Tibial artery (tissue), 4 donors: ENCODE results near the gene PCDHGC5.

Experiments
- DNase-seq, 2 donors: peaks; one replicate each; pipeline ENCODE4 v3.0.0-alpha.2; 2019
- H3K27ac ChIP-seq, 2 donors: fragments of 200-600 bp; sonication (generic) in 1 of 2; 1 replicate in 1 of 2; 2 replicates in 1 of 2; pipeline ENCODE4 v1.5.1; 2018 to 2019; ENCODE audit warnings: mild to moderate bottlenecking in 1 of 2
- H3K27me3 ChIP-seq, 2 donors: fragments of 200-600 bp; sonication (generic) in 1 of 2; one replicate each; pipeline versions ENCODE4 v1.5.1 to v1.6.0; 2016 to 2019
- H3K36me3 ChIP-seq, 3 donors: fragments of 200-600 bp; sonication (generic) in 2 of 3; one replicate each; pipeline ENCODE4 v1.5.1; 2016 to 2019; ENCODE audit warnings: mild to moderate bottlenecking in 2 of 3
- H3K4me1 ChIP-seq, 4 donors: fragments of 200-600 bp; sonication (generic) in 2 of 4; 1 replicate in 3 of 4; 2 replicates in 1 of 4; pipeline ENCODE4 v1.5.1; 2016 to 2019
- H3K4me3 ChIP-seq, 2 donors: fragments of 200-600 bp; sonication (generic) in 1 of 2; 1 replicate in 1 of 2; 2 replicates in 1 of 2; pipeline ENCODE4 v1.5.1; 2018 to 2019; ENCODE audit warnings: mild to moderate bottlenecking in 2 of 2
- H3K9me3 ChIP-seq, 3 donors: fragments of 200-600 bp; sonication (generic) in 1 of 3; one replicate each; pipeline ENCODE4 v1.5.1; 2016 to 2019
- CTCF ChIP-seq, 2 experiments: fragments of 200-600 bp in 1 of 2; fragments of 450-650 bp in 1 of 2; IDR thresholded peaks; one replicate each; pipeline ENCODE4 v1.5.1; 2017 to 2019; ENCODE audit warnings: antibody characterized with exemption in 2 of 2, mild to moderate bottlenecking in 1 of 2, moderate library complexity in 1 of 2
- intact Hi-C: fragments of 100-400 bp; cut with DNase I; formaldehyde crosslinking; loops from one replicate; pipeline ENCODE4 v1.15.0; 2023; ENCODE audit warnings: low total_unique reads

PCDHGC5 gene

DNA sequence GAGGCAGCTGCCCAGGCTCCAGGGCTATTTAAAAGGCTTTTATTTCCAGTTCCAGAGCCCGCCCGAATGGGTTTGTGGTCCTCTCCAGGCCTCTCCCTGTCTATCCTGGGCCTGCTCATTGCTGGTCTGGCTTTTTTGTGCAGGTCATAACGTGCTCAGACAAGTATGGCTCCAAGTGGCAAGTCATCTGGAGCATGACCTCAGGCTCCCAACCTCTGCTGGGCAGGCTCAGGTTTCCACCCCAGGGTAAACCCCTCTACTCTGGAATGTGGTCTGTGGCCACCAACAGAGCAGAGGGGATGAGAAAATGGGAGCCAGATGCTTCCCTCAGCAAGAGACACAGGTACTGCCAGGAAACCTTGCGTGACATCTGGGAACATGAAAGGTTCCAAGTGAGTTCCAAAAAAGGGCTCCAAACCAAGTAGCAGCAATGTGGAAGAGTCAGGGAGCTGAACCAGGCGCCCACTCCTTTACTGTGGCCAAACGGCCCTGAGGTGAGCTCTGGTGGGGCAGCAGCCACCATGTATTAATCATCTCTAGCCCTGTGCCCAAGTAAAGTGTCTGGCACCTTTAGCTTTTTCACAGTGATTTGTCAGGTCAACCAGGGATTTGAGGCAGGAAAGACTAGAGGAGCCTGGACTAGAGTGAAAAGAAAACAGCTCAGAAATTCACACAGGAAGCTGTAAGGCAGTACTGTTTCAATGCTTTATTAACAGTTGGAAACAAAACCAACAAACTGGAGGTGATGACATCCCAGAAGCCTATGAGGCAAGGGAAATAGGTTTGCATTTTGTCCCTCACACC, 25.7 kb downstream of the PCDHGC5 start:
- Histone ChIP-seq H3K4me3 (peak overlapping the region; percentile 66 to 71), H3K27me3 (no peaks in the 10 kb centered on the region), H3K36me3 (peaks cover 0 to 38% (median 18%) of the 10 kb centered on the region in 3 donors), H3K9me3 (no peaks in the 10 kb centered on the region), H3K27ac (peak overlapping the region; percentile 91 to 95), H3K4me1 (peaks cover 0 to 53% (median 38%) of the 10 kb centered on the region in 4 donors)
- TF ChIP-seq CTCF (IDR thresholded peaks at IDR 0.05): no peak
- no peak for DNase-seq
- intact Hi-C loops: loop anchor here (5.0 to 10.0 kb wide), 3 partner anchors 37 to 1110 kb away; partner anchors contain the start of genes ANKHD1 and PCDHGC3

GRCh38 chr5:141515141-141515540, 26.3 kb downstream of the PCDHGC5 start:
- H3K27ac ChIP-seq: peak overlapping the region; percentile 91 to 95
- no peaks in the 10 kb centered on the region for H3K9me3 ChIP-seq
- DNase-seq: no peak
- H3K4me3 ChIP-seq: no peak overlapping the region
- peaks cover 0 to 38% (median 18%) of the 10 kb centered on the region in 3 donors for H3K36me3 ChIP-seq
- H3K27me3 ChIP-seq: no peaks in the 10 kb centered on the region
- TF ChIP-seq CTCF (IDR thresholded peaks at IDR 0.05): no peak
- peaks cover 0 to 47% (median 33%) of the 10 kb centered on the region in 4 donors for H3K4me1 ChIP-seq
- intact Hi-C loops: loop anchor here (10.0 kb wide), 1 partner anchor 1110 kb away; the partner anchor contains the start of gene ANKHD1

DNA sequence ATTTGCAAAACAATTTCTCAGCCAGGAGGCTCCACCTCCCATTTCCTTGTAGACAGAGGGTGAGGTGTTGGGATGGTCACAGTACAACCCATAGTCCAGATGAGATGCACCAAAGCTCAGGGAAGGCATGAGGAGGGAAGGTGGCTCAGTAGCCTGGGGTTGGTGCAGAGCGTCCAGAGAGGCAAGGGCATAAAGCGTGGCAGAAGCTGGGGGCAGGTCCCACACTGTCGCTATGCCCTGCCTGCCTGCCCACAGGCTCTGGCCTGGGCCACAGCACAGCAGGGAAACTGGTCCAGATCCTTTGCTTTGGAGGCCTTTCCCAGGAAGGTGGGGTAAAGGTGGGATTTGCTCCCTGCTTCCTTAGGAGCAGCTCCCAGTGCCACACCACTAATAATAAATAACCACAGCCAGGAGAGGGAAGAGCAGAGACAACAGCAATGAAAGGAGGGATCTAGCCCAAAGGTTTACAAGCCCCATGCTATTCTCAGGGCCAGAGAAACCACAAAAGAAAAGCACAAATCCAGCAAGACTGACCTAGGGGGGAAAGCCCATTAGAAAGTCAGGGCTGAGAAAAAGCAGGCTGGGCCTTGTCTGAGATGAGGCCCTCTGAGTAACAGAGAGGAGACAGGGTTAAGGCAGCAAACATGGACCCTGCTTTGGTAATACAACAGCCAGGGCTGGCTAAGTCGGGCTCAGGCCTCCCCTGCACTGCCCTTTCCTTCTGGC, 27.2 kb downstream of the PCDHGC5 start:
- intact Hi-C loops: loop anchor here (10.0 kb wide), 1 partner anchor 1111 kb away; the partner anchor contains the start of gene ANKHD1
- peaks cover 0 to 46% (median 37%) of the 10 kb centered on the region in 4 donors for H3K4me1 ChIP-seq
- no peaks in the 10 kb centered on the region for H3K9me3 ChIP-seq
- no peak for DNase-seq
- H3K4me3 ChIP-seq: no peak overlapping the region
- no peaks in the 10 kb centered on the region for H3K27me3 ChIP-seq
- peak overlapping the region; percentile 91 to 95 for H3K27ac ChIP-seq
- no peak for TF ChIP-seq CTCF (IDR thresholded peaks at IDR 0.05)
- peaks cover 0 to 31% (median 18%) of the 10 kb centered on the region in 3 donors for H3K36me3 ChIP-seq

DNA sequence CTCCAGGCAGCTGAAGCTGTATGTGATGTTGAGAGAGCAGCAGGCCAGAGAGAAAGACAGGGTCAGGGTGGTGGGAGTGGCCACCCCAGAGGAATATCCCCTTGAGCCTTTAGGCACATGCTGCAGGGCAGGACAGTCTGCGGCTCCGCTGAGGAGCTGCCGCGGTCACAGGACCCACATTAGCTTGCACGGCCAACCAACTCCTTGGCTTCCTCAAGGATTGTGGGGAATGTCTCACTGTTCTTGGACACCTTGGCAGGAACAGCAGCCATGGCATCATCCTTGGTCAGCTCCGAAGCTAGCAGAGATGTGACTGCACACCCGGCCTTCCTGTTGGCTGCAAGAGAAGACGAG, 27.8 kb downstream of the PCDHGC5 start:
- TF ChIP-seq CTCF (IDR thresholded peaks at IDR 0.05): no peak
- peak; percentile 77 to 85 for DNase-seq
- Histone ChIP-seq H3K27me3 (no peaks in the 10 kb centered on the region), H3K36me3 (peaks cover 0 to 26% (median 18%) of the 10 kb centered on the region in 3 donors), H3K4me1 (peaks cover 0 to 50% (median 38%) of the 10 kb centered on the region in 4 donors), H3K4me3 (no peak overlapping the region), H3K27ac (peak overlapping the region; percentile 91 to 95), H3K9me3 (no peaks in the 10 kb centered on the region)
- intact Hi-C loops: loop anchor here (10.0 kb wide), 1 partner anchor 1112 kb away; the partner anchor contains the start of gene ANKHD1

DNA sequence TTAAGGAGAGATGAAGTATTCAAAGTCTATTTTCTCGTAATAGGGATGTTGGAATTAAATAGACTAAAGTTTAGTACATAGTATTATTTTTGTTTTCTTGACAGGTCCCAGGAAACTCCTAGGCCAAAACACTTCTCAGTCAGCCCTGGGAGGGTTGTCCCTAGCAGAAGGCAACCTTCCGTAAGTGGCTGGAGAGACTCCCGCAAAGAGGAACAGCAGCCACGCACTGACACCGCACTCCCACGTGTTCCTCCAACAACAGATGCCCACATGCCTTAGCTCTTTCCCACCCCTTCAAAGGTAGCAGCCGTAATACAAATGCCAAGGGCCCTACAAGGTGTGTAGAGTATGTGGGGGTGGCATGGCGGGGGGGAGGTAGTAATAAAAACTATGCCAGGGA, 28.4 kb downstream of the PCDHGC5 start:
- H3K36me3 ChIP-seq: peaks cover 0 to 21% (median 18%) of the 10 kb centered on the region in 3 donors
- no peak for DNase-seq
- no peak for TF ChIP-seq CTCF (IDR thresholded peaks at IDR 0.05)
- intact Hi-C loops: loop anchor here (10.0 kb wide), 1 partner anchor 1113 kb away; the partner anchor contains the start of gene ANKHD1
- H3K27me3 ChIP-seq: no peaks in the 10 kb centered on the region
- no peak overlapping the region for H3K4me3 ChIP-seq
- no peaks in the 10 kb centered on the region for H3K9me3 ChIP-seq
- H3K27ac ChIP-seq: peak overlapping the region; percentile 91 to 95
- H3K4me1 ChIP-seq: peaks cover 0 to 56% (median 35%) of the 10 kb centered on the region in 4 donors
